Mesodermal cell (in vitro differentiated cells): ENCODE measurements around the gene NKD1.

Source experiments
- H3K27ac ChIP-seq: 2 replicates; pipeline ENCODE4 v1.7.0; 2013; ENCODE audit warnings: mild to moderate bottlenecking, low read depth, low read length, moderate library complexity; ENCODE audit not compliant: severe bottlenecking
- H3K36me3 ChIP-seq: 2 replicates; pipeline ENCODE4 v1.7.1; 2013; ENCODE audit warnings: mild to moderate bottlenecking, low read length, moderate library complexity; ENCODE audit not compliant: control insufficient read depth, insufficient read depth
- H3K4me1 ChIP-seq: one replicate; pipeline ENCODE4 v1.7.1; 2013; ENCODE audit warnings: mild to moderate bottlenecking, low read length; ENCODE audit not compliant: insufficient read depth, control insufficient read depth, poor library complexity, severe bottlenecking
- H3K4me3 ChIP-seq: 2 replicates; pipeline ENCODE4 v1.7.0; 2013; ENCODE audit warnings: low read length, control low read depth, mild to moderate bottlenecking; ENCODE audit not compliant: insufficient read depth, poor library complexity, severe bottlenecking; ENCODE audit errors: extremely low read depth
- H3K9me3 ChIP-seq: 2 replicates; pipeline ENCODE4 v1.7.1; 2013; ENCODE audit warnings: mild to moderate bottlenecking, low read length, moderate library complexity; ENCODE audit not compliant: control insufficient read depth
- WGBS, 2 experiments: methylation state at CpG; one replicate each; pipeline ENCODE4 v1.1.5; 2013; ENCODE audit warnings: missing lambda C conversion rate in 2 of 2; ENCODE audit not compliant: insufficient coverage in 2 of 2; 5-methylcytosine and 5-hydroxymethylcytosine counted together

Gene NKD1

GRCh38 chr16:50640919-50641817, 93.0 kb downstream of the NKD1 start:
- WGBS, 2 experiments, result 90 to 99% methylated on average over 11 to 14 of the region's 15 CpGs
- H3K4me1 ChIP-seq, result no peaks in the 10 kb centered on the region
- H3K4me3 ChIP-seq, result no peak overlapping the region
- no peak overlapping the region for H3K27ac ChIP-seq
- H3K36me3 ChIP-seq, result peaks cover 10% of the 10 kb centered on the region
- H3K9me3 ChIP-seq, result no peaks in the 10 kb centered on the region

- Histone ChIP-seq H3K36me3 (peaks cover 9% of the 10 kb centered on the region), H3K4me1 (no peaks in the 10 kb centered on the region), H3K9me3 (no peaks in the 10 kb centered on the region), H3K27ac (no peak overlapping the region), H3K4me3 (no peak overlapping the region)
- 94 to 97% methylated on average over 3 to 4 of the region's 4 CpGs for WGBS, 2 experiments
These were observed 93.6 kb downstream of the NKD1 start for GRCh38 chr16:50641818-50642187.

DNA sequence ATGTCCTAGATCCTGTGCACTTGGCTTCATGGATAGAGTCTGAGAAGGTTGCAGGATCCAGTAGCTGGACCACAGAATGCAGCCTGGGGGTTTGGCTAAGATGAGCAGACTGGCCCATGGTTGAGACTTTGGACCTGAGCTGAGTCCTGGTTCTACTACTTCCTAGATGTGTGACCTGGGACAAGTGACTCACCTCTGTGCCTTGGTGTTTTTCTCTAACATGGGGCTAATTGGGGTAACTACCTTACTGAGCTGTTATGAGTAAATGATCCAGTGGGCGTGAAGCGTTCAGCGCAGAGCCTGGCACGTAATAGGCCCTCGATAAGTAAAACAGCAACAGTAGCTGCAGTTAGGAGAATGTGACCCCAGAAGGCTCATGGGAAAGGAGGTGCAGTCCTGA, 94.2 kb downstream of the NKD1 start:
- H3K9me3 ChIP-seq, result no peaks in the 10 kb centered on the region
- no peak overlapping the region for H3K27ac ChIP-seq
- H3K36me3 ChIP-seq, result peaks cover 7% of the 10 kb centered on the region
- 95 to 100% methylated on average over 5 of the region's 5 CpGs for WGBS, 2 experiments
- H3K4me3 ChIP-seq, result no peak overlapping the region
- no peaks in the 10 kb centered on the region for H3K4me1 ChIP-seq

DNA sequence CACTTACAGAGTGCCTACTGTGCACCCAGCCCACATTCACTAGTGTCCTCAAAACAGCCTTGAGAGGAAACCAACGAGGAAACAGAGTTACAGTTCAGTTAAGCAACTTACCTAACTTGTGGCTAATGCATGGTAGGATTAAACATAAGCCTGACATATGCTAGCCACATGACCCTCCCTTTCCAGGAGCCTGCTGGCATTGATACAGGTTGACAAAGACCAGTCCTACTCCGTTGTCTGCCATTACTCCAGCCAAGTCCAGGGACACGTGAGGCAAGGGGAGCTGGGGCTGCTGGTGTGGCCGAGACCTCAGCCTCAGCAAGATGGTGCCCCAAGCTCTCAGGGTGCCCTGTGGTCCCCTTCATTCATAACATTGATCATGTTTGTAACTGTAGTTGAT, 95.0 kb downstream of the NKD1 start:
- H3K4me1 ChIP-seq, result no peaks in the 10 kb centered on the region
- H3K4me3 ChIP-seq, result no peak overlapping the region
- H3K36me3 ChIP-seq, result peaks cover 7% of the 10 kb centered on the region
- H3K9me3 ChIP-seq, result no peaks in the 10 kb centered on the region
- WGBS, 2 experiments, result 85 to 100% methylated on average over 1 to 4 of the region's 4 CpGs
- no peak overlapping the region for H3K27ac ChIP-seq

DNA sequence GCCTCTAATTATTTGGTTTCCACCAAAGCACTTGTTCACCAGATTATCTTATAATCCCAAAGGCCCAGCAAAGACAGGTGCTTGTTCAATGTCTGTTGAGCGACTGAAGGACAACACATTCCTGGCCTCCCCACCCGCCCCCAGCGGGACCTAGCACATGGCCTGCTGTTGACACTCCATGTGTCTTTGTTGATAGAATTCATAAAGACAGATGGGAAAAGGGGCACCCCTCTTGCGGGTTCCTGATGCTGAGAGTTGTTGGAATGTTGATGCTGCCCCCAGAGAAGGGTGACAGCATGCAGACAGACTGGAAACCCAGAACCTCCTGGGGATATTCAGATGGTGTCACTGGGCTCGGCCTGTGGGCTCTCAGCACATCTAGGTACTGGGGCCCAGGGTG, 96.0 kb downstream of the NKD1 start:
- H3K9me3 ChIP-seq, result no peaks in the 10 kb centered on the region
- H3K4me3 ChIP-seq, result no peak overlapping the region
- peaks cover 7% of the 10 kb centered on the region for H3K36me3 ChIP-seq
- no peak overlapping the region for H3K27ac ChIP-seq
- no peaks in the 10 kb centered on the region for H3K4me1 ChIP-seq
- 95 to 100% methylated on average over 2 to 5 of the region's 5 CpGs for whole genome bisulfite sequencing, 2 experiments

DNA sequence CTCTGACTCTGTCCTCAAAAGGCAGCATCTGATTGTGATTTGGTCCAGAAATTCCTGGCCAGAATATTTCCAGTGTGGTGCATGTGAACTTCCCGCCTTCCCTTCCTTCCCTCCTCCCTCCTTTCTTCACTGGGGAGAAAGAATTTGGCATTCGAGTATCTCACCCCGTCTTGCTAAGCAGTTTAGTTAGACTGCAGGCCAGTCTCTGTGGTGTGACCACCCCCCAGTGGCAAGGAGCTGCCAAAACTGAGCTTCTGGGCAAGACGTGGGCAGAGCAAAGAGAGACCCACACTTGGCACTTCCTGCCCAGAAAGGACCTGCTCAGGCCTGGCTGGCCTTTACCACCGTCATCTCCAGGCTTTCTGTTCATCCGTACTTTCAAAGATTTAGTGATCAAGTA, 96.5 kb downstream of the NKD1 start:
- Histone ChIP-seq H3K27ac (peak overlapping the region; percentile 32), H3K9me3 (no peaks in the 10 kb centered on the region), H3K36me3 (peaks cover 7% of the 10 kb centered on the region), H3K4me3 (no peak overlapping the region), H3K4me1 (no peaks in the 10 kb centered on the region)
- WGBS, 2 experiments, result 50 to 65% methylated on average over 2 to 6 of the region's 6 CpGs

DNA sequence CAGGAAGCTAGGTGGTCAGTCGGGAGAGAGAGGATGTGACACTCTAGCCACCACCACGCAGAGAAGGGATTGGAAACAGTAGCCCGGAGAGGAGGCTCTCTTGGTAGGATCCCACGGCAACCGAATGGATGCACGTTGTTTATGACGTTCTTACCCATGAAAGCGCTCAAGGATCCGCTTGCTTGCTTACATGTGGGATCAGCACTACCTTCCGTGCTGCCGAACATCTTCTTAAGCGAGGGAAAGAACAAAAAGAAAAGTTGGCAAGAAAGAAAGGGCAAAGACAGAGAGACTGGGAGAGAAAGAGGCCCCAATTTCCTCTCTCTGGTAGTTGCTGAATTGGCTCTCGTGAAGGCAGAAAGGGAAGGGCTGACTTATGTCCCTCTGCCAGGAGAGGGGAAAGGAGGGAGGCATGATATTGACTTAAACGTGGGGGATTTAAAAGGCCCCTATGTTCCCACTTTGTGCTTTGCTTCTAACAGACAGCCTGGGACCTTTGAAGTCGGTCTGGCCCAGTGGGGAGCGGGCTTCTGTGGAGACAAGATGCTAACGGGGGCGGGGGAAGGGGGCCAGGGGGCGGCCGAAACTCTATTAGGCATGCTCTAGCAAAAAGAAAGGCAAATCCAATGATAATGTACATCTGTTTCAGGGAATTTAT, 97.5 kb downstream of the NKD1 start:
- Histone ChIP-seq H3K9me3 (no peaks in the 10 kb centered on the region), H3K36me3 (peaks cover 7% of the 10 kb centered on the region), H3K27ac (peak overlapping the region; percentile 44), H3K4me3 (no peak overlapping the region), H3K4me1 (no peaks in the 10 kb centered on the region)
- WGBS, 2 experiments, result 62 to 64% methylated on average over 12 to 14 of the region's 20 CpGs

DNA sequence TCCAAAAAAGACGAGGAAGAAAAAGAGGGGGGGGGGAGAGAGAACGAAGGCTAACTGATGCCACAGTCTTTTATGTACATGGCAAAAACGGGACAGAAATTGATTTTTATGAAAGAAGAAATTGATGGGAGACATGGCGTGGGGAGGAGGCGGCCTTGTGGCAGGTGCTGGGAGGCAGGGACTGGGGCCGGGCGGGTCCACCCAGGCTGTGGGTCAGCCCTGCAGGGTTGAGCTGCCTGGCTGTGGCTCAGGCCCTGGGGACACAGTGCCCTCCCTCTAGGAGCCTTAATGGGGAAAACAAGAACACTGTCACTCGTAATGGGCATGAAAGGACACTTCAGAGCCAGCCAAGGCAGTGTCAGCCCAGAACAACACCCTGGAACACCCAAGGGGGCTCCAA, 98.1 kb downstream of the NKD1 start:
- no peaks in the 10 kb centered on the region for H3K9me3 ChIP-seq
- peaks cover 7% of the 10 kb centered on the region for H3K36me3 ChIP-seq
- H3K4me3 ChIP-seq, result no peak overlapping the region
- 75 to 76% methylated on average over 8 of the region's 8 CpGs for WGBS, 2 experiments
- H3K27ac ChIP-seq, result no peak overlapping the region
- no peaks in the 10 kb centered on the region for H3K4me1 ChIP-seq

GRCh38 chr16:50651835-50652438, 103.7 kb downstream of the NKD1 start:
- H3K9me3 ChIP-seq, result no peaks in the 10 kb centered on the region
- no peak overlapping the region for H3K27ac ChIP-seq
- WGBS, 2 experiments, result 94 to 100% methylated on average over 1 to 2 of the region's 3 CpGs
- no peak overlapping the region for H3K4me3 ChIP-seq
- H3K36me3 ChIP-seq, result no peaks in the 10 kb centered on the region
- peaks cover 2% of the 10 kb centered on the region for H3K4me1 ChIP-seq

DNA sequence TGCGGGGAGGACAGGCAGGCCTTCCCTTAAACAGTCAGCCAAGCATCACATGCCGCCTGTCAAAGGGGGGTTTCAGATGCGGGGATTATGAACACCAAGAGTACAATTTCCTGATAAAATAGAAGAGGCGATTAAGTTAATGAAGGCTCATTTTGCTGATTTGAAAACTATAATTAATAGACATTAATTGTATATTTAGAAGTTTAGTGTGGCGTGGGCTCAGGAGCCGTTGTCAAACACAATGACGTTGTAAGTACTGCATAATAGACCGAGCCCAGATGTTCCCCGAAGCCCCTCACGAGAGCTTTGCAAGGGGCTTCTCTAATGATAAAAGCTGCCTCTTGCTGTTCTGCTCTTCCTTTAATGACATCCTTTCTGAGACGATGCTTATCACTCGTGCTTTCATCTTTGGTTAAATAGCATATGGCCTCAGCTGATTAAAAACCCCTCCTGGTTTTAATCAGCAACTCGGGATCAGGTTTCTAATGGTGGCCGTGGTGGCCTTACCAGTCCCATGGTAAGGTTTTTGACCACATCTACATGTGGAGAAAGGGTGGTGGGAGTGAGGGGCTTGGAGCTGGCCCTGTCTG, 104.7 kb downstream of the NKD1 start:
- WGBS, 2 experiments, result 74 to 75% methylated on average over 11 to 13 of the region's 14 CpGs
- H3K4me1 ChIP-seq, result peaks cover 5% of the 10 kb centered on the region
- H3K36me3 ChIP-seq, result no peaks in the 10 kb centered on the region
- H3K27ac ChIP-seq, result no peak overlapping the region
- H3K4me3 ChIP-seq, result no peak overlapping the region
- no peaks in the 10 kb centered on the region for H3K9me3 ChIP-seq
